HG03139 (cell line): Measurements from ENCODE around the gene IPO8.

ENCODE experiments used
- ATAC-seq: cut with Tn5 transposase; IDR thresholded peaks from one replicate; pipeline ENCODE4 v1.9.1; 2021; ENCODE audit not compliant: unreplicated experiment

IPO8 gene

DNA sequence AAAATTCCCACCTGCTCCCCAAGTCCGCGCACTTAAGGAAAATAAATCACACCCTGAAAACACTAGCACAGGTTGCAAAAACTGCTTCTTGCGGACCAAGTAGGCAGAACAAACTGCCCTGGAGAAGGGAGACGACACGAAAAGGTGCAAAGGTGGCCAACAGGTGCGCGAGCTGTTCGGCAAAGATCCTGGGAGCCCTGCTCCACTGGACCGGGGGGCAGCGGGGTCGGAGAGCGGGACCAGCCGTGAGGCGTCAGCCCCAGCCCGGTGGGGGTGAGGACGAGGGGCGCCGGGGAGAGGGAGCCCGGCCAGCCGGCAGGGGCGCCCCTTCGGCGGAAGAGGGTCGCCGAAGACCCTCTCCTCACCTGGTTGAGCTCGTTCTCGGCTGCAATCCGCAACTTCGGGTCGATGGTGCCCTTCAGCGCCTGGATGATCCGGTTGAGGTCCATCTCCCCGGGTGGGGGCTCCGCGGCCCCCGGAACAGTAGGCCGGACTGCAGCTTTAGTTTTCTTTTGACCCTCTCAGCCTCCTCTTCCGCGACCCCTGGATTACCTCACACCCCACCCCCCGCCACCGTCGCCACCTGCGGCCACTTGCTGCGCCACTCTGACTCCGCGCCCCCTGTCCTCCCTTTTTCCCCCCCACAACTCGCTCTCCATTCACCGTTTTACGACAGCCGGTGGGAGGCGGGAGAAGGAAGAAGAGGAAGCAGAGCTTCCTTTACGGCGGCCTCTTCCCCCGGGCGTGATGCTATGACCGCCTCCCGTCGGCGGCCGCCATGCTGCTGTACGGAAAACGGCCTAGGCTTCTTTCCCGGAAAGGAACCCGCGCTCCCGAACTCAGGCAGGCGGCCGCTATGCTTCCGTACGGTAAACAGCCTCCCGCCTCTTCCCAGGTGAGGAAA lies at the start of gene IPO8:
Gene IPO8, minus strand, starts transcription at position 671 of the 904 bp plus-strand sequence. Its CDS starts 222 bp downstream, at position 449.
- peak; percentile 81 for ATAC-seq

DNA sequence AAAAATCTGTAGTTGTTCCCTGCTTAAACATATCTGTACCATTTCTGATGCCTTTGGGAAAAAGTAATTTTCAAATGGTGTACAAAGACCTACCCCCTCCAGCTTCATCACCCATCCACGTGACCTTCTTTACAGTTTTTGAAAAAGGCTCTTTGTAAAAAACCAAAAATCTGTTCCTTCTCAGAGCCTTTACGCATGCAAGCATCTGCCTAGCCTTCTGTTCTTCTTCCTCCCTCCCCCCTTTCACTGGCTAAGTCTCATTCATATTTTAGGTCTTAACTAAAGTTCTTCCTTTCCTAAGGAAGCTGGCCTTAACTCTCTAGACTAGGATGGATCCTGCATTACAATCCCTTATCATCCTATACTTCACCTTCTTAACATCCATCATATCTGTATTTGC lies 48.7 kb upstream of the IPO8 start:
- no peak for ATAC-seq

GRCh38 chr12:30740274-30740673 lies 44.6 kb upstream of the IPO8 start:
- ATAC-seq: no peak

- ATAC-seq: no peak
Measured at GRCh38 chr12:30739020-30739419, 43.4 kb upstream of the IPO8 start.

GRCh38 chr12:30732954-30733637 lies 37.4 kb upstream of the IPO8 start:
- ATAC-seq: no peak

- ATAC-seq: no peak
Measured at GRCh38 chr12:30730011-30730410, 34.3 kb upstream of the IPO8 start.

DNA sequence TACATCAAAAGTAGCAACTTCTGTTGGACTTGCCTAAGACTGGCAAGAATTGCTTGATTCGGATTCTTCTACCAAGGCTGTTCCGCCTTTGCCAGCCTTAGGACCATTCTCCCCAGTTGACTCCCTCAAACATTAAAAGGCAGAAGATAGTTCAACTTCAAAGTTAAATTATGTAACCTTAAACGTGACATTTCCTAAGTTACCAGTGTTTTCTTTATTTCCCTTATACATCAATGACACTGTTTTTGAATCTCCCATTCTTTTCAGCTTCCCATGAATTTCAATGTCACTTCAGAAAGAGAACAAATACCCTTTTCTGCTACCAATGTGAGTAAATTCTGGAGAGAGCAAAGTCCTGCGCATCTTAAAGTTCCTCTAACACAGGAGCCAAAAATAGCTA lies 33.9 kb upstream of the IPO8 start:
- no peak for ATAC-seq

- no peak for ATAC-seq
Measured at GRCh38 chr12:30726647-30727046, 31.0 kb upstream of the IPO8 start.

- no peak for ATAC-seq
Measured at GRCh38 chr12:30725739-30726138, 30.1 kb upstream of the IPO8 start.

DNA sequence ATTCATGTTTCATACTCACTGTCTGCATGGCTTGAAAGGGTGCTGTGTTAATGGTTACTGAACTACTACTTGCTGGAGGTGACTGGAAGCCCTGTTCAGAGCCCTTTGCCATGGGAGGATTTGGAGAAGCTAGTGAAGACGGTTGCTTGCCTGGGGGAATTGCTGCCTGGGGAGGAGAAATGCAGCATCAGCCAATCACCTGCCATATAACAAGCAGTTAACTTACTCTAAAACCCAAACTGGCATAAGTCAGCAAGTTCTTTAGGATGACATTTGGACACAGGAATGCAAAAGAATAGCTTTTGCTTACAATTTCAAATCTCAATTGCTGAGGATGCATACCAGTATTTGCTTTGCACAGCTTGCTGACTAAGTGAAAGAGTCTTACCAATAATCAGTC lies 23.4 kb upstream of the IPO8 start:
- ATAC-seq: no peak

DNA sequence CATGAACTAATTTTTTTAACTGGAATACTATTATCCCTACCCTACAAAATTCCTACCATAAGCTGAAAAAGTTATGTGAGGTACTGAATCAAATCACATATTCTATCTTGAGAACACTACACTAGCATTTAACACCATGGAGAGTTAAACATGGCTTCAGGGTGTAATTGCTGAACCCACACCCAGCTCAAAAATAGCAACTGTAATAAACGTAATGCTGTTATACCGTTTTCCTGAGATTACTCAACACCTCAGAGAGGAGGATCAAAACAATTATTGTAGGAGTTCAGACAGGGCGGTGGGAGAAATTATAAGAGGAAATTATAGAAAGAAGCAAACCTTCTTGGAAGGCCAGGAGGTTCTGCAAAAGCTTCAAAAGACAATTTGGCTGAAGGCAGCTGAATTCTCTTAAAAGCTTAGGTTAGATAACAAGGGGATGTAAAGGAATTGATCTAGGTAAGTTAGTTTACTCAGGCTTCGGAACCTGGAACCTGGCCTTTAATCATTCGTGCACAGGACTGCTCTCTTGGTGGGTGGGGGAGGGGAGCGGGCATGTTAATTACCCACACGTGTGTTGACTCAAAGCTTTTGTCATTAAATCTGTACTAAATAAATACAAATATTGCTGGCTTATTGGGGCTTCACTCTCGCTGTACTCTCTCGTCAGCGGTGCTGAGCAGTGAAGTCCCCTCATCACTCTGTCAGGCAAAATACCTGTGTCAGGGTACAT lies 12.1 kb upstream of the IPO8 start:
- no peak for ATAC-seq

GRCh38 chr12:30706476-30706875 lies 10.8 kb upstream of the IPO8 start:
- ATAC-seq: no peak

DNA sequence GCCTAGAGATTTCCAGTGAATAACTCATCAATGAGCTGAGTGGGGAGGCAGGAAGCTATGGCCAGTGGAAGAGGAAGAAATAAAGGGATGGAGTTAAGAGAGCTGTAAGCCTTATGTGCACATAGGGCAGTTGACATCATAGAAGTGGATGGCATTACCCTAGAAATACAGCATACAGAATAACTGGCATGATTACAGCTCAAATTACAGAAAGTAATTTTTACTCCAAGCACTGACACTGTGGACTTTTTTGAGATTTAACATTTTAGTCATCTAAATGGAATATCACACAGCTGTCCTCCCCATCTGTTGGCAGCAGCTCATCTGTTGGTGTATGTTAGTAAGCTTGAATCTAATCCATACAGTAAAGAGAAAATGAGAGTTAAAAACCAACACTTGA lies 5.4 kb upstream of the IPO8 start:
- no peak for ATAC-seq

DNA sequence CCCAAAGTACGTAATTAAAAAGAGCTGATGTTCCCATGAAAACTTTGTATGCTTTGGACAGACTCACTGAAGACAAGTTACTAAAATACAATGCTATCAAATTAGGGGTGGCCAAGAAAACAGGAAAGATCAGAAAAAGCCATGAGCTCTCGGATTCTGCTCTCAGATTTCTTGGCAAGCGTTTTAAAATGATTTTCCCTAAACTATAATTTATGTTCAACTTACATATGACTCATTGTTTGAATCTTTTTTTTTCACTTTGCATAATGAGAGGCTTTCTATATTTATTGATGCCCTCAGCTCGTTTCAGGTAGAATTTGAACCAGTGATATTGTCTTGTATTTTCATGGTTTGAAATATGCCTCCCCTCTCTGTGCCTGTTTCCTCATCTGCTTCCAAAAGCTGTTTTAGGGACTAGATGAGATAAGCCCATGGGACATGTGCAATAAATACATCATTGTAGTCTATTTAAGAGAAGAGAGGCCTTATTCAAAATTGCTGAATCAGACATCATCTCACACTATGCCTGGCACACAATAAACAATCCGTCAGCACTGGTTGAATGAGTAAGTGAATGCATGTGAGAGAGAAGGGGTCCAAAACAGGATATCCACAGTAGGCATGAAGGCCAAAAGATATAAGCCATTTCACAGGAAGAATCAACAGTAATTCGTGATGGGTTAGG lies 4.7 kb upstream of the IPO8 start:
- no peak for ATAC-seq

DNA sequence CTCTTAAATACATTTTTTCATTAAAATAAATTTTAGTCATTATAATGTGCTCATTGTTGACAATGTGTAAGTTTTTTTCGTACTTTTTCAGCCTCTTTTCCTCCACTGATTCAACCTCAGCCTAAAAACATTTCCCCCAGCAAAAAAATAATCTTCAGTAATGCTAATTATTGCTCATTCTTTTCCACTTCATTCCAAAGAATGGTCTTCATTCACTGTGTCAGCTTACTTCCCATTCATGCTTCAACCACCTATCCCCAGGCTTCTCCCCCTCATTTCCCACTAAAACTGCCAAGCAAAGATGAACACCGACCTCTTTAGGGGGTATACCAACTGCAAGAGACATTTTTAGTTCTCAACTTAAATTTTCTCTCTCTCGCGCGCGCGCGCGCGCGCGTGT lies 2.7 kb upstream of the IPO8 start:
- ATAC-seq: no peak

DNA sequence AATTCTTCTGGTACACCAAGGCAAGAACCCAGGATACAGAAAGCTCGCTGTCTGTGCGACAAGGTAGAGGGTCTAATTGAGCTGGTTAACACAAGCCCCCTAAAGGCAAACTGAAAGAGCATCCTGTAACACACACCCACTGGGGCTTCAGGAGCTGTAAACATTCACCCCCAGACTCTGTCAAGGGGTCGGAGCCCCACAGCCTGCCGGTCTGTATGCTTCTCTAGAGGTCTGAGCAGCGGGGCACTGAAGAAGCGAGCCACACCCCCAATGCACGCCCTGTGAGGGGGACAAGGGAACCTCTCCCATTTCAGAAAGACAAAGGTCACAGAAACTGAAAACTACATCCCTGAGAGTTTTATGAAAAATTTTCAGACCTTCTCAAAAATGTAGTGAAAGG lies 1.3 kb upstream of the IPO8 start:
- no peak for ATAC-seq

DNA sequence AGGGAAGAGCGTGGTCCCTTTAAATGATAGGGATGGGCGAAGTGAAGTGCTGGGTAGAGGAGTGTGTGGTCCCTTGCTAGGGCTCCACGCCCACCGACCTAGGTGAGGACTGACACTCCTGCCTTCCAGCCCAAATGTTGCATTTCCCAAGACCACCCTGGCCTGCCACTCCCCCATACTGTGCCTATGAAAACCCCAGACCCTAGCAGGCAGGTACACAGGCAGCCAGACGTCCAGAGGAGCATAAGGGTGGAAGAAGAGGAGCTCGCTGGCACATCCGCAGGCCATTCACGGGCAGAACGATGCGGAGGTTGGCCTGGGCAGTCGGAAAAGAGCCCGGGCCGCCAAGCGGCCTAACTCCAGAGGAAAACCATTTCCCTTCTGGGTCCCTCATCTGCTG lies 817 bp upstream of the IPO8 start:
- no peak for ATAC-seq

DNA sequence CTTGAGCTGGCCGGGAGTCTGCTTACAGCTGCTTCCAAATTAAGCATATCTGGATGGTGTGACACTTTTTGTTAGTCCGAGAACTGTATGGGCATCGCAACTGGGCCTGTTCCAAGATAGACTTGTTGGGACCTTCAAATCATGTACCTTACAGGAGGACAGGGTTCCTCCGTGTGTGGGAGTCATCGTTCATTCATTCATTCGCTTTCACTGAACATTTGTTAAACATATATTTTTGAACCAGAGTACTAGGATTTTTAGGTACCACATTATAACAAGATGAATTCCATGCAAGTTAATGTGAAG lies 387 bp upstream of the IPO8 start:
- peak; percentile 30 for ATAC-seq

- ATAC-seq: no peak
Measured at GRCh38 chr12:30694412-30695198, 1.1 kb downstream of the IPO8 start.

DNA sequence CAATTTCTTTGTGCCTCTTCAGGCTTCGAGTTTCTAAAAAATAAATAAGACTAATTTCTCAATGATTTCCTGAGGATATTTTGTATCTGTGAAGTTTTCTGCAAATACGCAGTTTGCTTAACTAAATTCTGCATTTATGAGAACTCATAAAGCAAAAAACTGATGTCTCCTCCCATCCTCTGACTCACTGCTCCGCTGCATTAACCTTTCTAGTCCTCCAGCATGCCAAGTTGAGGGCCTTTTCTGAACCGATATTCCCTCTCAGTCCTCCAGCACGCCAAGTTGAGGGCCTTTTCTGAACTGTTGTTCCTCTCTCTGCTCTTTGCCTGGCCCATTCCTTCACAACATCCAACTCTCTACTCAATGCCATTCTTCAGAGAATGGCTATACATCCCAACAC lies 3.2 kb downstream of the IPO8 start:
- no peak for ATAC-seq
